Globus pallidus (tissue), 1 donor: Measurements from ENCODE around the gene COL4A2.

Experiments used
- DNase-seq: peaks from one replicate; pipeline ENCODE4 v3.0.0-alpha.2; 2015; ENCODE audit warnings: low spot score

The COL4A2 gene

GRCh38 chr13:110272227-110272626, 34.9 kb upstream of the COL4A2 start:
- no peak for DNase-seq

GRCh38 chr13:110272651-110273050, 34.4 kb upstream of the COL4A2 start:
- DNase-seq = no peak

- no peak for DNase-seq
Observed at GRCh38 chr13:110273254-110273653, 33.8 kb upstream of the COL4A2 start.

- no peak for DNase-seq
Observed at GRCh38 chr13:110274687-110275086, 32.4 kb upstream of the COL4A2 start.

GRCh38 chr13:110275931-110276552, 31.0 kb upstream of the COL4A2 start:
- DNase-seq = no peak

- no peak for DNase-seq
Observed at GRCh38 chr13:110276553-110276950, 30.5 kb upstream of the COL4A2 start.

GRCh38 chr13:110277357-110277975, 29.6 kb upstream of the COL4A2 start:
- DNase-seq = no peak

GRCh38 chr13:110278859-110279258, 28.2 kb upstream of the COL4A2 start:
- no peak for DNase-seq

- DNase-seq = no peak
Observed at GRCh38 chr13:110279684-110280083, 27.4 kb upstream of the COL4A2 start.

GRCh38 chr13:110280231-110280813, 26.8 kb upstream of the COL4A2 start:
- no peak for DNase-seq

- DNase-seq = no peak
Observed at GRCh38 chr13:110280985-110281688, 25.9 kb upstream of the COL4A2 start.

- DNase-seq = no peak
Observed at GRCh38 chr13:110281736-110282135, 25.3 kb upstream of the COL4A2 start.

GRCh38 chr13:110282316-110282841, 24.7 kb upstream of the COL4A2 start:
- DNase-seq = no peak

- no peak for DNase-seq
Observed at GRCh38 chr13:110283736-110284517, 23.2 kb upstream of the COL4A2 start.

GRCh38 chr13:110284779-110285484, 22.2 kb upstream of the COL4A2 start:
- DNase-seq = no peak

- DNase-seq = no peak
Observed at GRCh38 chr13:110285991-110286832, 20.9 kb upstream of the COL4A2 start.

GRCh38 chr13:110286833-110287819, 20.0 kb upstream of the COL4A2 start:
- DNase-seq = no peak

- no peak for DNase-seq
Observed at GRCh38 chr13:110289174-110289573, 17.9 kb upstream of the COL4A2 start.

- DNase-seq = no peak
Observed at GRCh38 chr13:110289661-110290060, 17.4 kb upstream of the COL4A2 start.
